ENCODE results near the gene MAB21L4.

The MAB21L4 gene

DNA sequence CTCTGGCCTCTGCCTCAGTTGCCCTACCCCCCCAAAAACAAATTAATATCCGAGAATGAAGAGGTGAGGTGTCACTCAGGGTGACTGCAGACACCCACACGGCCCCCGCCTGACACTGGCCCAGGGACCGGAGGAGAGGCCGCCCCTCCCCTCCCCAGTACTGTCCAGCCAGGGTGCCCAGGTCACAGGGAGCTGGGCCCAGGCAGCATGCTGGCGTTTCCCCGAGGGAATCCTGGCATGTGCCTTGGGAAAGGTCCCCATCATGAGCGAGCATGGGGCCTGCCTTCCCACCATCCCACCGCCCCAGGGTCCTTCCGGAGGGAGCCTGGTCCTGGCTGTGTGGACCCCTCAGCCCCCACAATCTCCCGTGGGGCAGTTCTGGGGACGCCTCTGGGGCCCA, 3.0 kb downstream of the MAB21L4 start:
- DNase-seq: no peak

DNA sequence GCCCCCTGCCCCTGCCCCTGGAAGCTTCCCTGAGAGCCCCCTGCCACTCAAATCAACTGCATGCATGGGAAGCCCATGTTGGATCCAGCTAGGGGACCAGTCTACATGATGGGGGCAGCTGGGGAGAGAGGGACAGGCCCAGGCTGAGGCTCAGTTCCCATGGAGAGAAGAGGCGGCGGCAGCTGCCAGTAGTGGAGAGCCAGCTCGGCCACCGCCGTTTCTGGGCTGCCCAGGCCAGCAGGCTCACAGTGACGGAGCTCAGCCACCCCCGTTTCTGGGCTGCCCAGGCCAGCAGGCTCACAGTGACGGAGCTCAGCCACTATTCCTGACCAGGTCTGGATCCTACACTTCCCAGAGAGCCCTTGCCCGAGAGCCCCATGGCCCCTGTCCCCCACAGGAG, 3.6 kb downstream of the MAB21L4 start:
- DNase-seq: no peak

DNA sequence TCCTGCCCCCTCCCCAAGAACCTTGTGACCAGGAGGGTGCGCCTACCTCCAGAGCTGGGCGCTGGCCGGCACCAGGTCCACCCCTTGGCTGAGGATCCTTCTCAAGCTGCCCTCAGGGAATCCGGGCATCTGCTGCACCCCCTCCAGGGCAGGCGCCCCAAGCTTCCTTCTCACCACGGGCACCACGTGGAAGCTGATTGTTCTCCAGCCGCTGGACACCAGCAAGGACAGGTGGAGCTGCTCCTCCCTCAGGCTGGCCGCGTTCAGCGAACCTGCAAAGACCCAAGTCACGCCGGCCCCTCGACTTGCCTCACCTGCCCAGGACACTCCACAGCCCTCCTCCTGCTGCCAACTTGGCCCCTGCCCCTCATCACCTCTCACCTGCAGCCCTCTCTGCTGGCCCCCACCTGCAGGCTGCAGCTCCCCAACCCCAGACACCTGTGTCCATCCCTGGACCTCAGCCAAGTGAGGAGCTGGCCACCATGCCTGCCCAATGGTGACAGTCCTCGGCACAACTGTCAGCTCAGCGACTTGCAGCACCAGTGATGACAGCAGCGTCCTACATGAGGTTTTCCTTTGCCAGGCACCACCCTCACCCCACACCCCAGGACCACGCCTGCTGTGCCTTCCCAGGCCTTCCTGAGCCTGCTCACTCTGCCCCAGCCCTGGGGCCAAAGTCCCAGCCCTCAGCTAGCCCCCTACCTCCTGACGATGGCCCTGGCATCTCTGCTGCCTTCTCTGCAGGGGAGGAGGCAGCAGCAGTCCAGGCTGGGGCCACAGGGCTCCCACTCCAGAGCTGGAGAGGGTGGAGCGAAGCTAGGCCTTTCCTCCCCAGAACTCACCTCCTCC, 4.2 kb downstream of the MAB21L4 start:
- no peak for DNase-seq

DNA sequence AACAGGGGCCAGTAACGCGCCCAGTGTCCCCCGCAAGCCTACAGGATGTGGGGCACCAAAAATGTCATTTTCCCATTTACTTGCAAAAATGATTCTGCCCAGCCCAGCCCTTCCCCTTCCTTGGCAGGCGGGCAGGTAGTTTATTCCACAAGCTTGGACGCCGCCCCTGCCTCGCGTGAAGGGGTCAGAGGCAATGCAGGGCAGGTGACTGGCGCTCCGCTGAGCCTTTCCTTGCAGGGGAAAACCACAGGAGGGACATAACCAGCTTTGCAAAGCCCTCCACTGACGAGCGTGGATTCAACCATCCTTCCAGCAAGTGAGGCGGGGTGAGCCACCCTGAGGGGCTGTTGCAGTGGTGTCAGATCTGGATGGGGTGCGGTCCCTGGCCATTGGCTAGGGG, 5.3 kb downstream of the MAB21L4 start:
- DNase-seq: no peak

DNA sequence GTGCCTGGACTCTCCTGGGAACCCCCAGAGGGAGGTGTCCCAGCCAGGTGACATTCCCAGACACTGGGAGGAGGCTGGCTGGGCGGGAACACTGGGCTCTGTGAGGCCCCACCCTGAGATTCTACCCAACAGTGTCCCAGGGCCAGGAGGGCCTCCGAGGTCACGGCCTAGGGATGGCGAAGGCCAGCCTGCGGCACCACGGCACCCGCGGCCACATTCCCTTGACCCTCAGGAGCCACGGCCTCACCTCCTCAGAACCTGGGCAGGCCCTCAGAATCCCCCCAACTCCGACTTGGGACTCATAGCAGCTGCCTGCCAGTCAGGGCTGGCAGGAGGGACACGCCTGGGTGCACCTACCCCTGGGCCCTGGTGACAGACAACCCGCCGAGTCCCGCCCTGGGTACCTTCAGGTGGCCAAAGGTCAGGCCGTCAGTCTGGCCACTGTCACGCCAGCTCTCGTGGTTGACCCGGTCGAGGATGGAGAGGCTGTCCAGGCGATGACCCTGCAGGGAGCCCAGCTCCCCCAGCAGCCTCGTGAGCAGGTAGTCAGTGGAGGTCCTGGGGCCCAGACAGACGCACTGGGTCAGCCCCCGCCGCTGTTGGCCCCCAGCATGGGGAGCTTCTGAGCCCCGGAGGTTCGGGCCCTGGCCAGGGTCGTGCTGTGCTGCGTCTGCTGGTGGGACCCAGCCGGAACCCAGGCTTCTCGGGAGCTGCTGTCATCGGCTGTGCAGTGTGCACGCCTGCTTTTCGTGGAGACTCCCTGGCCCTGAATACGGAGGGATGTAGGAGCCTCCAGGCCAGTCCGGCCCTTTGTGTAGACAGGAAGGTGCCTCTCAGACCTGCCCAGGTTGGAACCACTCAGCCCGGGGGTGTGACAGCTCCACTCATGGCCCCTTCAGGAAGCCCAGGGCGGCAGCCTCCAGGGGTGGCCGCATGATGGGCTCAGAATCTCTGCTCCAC, 6.1 kb downstream of the MAB21L4 start:
- DNase-seq: no peak

DNA sequence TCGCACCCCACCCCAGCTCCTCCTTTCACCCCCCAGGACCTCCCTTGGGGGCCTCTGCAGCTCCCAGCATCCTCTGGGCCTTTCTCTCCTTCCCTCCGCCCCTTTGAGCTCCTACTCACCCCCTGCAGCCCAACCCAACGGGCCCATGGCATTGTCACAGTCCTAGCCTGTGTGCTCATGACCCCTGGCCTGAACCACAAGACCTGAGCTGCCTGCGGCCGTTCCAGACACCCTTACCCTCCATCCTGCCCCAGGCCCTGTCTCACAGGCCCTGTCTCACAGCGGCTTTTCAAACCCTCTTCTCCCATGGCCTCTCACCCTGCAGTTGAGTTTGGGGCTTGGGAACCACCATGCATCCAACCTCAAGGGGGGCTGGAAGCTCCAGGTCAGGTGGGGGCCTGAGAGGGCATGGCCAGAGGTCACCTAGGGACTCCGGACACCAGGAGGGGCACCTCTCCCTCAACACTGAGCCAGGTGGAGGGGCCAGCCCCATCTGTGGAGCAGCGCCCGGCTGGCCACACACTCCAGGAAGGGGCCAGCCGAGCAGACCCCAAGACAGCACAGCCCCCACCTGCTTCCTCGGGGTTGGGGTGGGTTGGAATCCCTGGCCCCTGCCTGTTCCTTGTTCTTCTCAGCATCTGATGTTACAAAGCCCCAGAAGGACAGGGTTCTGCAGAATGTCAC, 6.9 kb downstream of the MAB21L4 start:
- DNase-seq: no peak

DNA sequence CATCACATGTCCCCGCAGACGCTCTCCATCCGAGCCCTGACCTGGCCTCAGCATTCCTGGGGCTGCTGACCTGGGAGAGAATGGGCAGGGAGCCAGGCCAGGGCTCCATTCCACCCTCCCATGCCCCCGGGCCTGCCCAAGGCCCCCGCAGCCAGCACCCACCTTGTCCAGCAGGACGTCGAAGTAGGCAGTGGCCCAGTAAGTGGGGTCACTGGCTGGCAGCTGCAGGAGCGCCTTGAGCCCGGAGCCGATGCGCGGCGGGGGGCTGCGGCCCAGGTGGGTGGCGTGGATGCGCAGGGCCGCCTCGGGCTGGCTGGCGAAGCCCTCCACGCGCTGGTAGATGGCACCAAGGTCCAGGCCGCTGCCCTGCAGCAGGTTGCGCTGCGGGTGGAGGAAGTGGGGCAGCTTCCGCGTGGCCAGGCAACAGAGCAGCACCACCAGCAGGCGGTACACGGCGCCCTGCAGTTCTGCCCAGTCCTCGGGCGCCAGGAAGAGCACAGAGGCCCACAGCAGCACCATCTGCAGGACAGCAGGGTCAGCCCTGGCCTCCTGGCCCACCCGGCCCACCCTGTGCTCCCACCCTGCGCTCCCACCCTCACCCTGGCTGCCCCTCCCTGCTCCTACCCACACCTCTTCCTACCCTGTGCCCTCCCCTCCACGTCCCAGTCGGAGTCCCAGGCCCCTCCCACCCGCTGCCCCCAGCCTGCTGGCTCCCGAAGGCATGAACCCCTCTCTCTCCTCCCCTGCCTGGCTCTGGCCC, 7.6 kb downstream of the MAB21L4 start:
- no peak for DNase-seq

DNA sequence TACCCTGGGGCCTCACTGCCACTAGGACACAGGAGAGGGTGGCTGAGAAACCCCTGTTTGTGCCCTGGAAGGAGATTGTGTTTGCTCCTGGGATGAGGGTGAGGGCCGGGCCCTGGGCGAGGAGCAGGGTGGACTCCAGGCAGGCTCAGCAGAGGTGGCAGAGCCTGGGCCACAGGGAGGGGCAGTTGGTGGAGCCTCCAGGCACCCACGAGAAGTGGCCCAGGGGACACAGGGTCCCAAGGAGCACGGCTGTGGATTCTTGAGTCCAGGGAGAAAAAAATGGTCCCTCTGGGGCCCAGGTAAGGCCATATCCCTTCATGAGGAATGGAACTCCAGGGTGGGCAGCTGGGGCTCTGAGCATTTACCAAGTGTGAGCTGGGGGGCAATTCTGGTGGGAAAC, 8.3 kb downstream of the MAB21L4 start:
- no peak for DNase-seq

DNA sequence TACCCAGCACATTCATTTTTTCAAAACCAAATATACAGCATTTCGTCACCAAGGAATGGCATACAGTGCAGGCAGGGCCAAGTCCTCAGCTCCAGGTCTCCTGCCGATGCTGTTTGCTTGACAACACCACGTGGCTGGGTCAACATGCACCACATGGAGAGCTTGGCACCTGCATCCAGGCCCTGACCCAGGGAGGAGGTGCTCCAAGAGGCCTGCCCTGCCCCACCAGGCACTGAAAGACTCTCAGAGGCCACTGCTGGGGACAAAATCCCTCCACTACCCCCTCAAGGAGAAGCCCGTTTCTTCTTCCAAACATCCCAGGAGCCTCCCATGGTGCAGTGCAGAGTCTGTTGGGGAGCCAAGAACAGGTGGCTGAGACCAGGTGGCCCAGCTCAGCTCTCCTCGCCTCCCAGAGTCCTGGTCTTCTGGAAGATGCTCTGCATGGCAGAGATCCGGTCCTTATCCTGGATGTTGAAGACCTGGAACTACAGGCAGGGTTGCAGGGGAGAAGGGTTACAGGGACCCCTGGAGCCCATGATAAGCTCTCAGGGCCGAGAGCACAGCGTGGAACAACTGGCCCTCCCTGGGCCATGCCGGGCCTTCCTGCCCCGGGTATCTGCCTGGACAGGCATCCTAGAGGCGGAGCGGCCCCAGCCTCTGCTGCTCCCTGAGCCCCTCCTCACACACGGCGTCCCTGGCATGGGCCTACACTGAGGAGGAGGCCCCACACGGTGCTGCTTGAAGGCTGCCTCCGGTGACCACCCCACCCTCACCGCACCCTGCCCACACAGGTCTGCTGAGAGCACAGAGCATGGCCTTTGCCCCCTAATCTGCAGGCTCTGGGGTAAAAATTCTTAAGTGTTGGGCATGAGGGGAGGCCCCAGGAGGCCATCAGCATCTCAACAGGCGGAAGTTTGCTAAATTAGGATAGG, 9.0 kb downstream of the MAB21L4 start:
- DNase-seq: no peak

DNA sequence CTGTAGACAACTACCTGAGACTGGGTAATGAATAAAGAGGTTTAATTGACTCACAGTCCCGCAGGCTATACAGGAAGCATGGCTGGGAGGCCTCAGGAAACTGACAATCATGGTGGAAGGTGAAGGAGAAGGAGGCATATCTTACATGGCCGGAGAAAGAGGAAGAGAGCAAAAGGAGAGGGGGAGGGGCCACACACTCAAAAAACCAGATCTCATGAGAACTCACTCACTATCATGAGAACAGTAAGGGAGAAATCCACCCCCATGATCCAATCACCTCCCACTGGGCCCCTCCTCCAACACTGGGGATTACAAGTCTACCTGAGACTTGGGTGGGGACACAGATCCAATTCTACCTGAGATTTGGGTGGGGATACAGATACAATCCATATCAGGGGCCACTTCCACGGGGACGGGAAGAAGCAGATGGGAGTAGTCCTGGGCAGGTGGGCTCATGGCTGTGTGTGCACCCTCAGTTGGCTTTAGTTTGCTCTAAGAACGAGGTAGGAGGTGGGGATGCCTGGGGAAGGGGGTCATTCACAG, 9.9 kb downstream of the MAB21L4 start:
- no peak for DNase-seq

DNA sequence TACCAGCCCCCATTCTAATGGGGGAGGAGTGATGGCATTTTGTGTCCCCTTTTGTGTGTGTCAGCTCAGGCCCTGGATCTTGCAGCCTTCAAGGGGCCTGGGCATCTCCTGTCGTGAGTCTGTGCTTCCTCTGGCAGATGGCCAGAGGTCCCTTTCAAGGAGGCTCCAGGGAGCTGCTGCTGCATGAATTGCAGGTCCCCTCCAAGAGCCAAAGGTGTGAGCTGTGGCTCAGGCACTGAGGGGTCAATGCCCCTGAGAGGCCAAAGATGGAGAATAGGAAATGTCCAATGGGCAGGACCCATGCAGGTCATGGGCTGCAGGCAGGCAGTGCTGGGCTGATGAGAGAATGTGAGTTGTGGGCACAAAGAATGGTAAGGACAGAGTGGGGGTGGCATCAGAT, 10.4 kb downstream of the MAB21L4 start:
- no peak for DNase-seq

DNA sequence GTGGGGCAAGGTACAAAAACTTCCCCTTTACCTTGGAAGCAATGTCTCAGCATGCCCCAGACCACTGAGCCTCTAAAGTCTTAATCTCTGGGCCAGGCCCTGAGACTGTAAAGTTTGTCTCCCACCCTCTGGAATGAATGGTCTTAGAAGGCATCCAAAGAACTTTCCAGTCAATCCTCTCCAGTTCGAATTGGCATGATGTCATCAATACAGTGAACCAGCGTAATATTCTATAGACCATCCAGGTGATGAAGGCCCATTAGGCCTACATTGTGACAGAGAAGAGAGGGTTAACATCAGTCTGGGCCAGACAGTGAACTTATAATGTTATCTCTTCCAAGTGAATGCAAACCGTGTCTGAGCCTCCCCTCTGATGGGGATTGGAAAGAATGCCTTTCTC, 11.2 kb downstream of the MAB21L4 start:
- no peak for DNase-seq

DNA sequence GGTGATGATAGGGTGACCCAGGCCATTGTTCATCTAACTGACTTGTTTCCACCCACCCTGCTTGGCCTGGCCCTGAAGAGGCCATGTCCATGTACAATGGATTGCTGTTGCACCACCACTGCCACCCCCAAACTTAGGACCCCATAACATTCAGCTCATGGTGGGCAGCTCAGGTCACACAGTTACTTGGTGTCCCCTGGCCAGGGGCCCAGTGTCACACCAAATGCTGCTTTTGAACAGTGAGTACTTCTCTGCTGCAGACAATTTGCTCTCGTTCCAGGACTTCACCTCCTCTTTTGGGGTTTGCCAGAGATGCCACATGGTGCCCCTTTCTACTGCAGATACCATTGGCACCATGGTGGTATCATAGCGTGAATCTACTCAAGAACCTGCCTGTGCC, 11.7 kb downstream of the MAB21L4 start:
- DNase-seq: no peak

DNA sequence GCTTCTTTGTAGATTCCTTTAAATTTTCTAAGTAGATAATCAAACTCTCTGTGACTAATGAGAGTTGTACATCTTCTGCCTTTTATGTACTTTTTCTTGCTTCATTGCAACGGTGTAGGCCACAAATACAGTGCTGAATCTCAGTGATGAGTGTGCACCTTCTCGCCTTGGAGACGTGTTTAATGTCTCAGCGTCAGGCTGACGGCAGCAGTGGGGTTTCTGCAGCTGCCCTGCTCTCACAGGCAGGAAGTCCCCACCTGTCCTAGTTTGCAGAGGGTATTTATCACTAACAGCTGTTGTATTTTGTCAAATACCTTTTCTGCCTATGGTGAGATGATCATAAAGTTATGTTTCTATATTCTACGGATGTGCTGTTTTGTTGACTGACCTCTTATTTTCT, 14.0 kb downstream of the MAB21L4 start:
- no peak for DNase-seq

DNA sequence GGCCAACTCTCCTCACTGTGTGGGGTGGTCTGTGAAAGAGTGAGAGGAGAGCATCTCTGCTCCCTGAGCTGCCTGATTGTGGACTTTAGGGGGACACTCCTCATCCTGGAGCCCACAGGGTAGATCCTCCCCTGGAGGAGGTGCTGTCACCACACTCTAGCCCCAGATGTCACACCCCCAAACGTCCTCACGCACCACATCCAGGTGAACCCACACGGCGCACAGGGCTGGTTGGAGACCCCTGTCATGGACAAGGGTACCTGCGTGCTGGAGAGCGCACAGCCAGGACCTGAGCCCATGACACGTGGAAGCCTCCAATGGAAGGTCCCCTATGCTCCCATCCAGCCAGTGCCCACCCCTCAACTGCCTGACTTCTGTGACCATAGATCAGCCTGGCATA, 16.9 kb downstream of the MAB21L4 start:
- no peak for DNase-seq

DNA sequence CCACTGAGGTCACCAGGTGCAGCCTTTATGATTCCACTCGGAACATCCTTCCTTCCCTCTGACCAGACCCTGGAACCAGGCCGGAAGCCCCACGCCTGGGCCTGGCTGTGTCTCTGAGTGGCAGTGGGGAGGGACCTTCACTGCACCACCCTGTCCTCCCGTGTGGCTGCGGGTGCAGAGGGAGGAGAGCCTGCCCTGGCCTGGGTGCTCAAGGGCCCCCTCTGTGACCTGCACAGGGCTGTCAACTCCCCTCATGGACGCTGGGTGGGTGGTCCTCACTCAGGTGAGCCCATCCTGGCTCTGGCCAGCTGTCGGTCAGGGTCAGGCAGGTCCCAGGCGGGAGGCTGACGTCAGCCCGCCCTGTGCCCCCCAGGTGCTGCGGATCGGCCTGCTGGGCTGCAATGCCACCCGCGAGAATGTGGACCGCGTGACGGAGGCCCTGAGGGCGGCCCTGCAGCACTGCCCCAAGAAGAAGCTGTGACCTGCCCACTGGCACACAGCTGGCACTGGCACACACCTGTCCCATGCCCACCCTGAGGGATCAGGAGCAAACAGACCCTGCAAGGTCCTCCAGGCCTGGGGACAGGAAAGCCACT, 17.5 kb downstream of the MAB21L4 start:
- no peak for DNase-seq

DNA sequence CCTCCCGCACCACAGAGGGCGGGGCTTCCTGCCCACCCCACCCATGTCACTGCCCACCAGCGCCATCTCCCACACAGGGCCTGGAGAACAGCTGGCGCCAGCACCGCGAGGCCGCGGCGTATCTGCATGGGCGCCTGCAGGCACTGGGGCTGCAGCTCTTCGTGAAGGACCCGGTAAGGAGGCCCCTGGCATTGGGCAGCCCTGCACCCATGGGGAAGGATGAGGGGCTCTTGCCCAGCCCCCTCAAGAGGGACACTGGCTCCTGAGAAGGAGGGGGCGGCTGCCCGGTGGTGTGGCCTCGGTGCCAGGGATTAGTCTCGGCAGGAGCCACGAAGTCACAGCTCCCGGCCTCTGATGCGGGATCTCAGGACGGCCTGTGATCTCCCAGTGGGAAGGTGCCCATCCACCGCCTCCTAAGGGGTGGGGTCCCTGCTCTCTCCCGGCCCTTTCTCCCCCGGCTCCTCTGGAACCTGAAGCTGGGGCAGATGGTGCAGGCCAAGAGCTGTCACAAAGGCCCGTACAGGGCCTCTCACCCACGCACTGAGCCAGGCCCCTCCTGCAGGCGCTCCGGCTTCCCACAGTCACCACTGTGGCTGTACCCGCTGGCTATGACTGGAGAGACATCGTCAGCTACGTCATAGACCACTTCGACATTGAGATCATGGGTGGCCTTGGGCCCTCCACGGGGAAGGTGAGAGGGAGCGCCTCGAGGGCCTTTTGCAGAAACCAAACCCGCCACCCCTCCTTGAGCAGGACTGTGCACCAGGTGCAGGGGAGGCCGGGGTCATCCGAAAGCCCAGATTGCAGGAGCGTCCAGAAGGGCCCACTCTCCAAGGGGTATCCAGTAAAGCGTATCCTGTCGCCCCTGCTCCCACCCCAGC, 18.3 kb downstream of the MAB21L4 start:
- DNase-seq: no peak

DNA sequence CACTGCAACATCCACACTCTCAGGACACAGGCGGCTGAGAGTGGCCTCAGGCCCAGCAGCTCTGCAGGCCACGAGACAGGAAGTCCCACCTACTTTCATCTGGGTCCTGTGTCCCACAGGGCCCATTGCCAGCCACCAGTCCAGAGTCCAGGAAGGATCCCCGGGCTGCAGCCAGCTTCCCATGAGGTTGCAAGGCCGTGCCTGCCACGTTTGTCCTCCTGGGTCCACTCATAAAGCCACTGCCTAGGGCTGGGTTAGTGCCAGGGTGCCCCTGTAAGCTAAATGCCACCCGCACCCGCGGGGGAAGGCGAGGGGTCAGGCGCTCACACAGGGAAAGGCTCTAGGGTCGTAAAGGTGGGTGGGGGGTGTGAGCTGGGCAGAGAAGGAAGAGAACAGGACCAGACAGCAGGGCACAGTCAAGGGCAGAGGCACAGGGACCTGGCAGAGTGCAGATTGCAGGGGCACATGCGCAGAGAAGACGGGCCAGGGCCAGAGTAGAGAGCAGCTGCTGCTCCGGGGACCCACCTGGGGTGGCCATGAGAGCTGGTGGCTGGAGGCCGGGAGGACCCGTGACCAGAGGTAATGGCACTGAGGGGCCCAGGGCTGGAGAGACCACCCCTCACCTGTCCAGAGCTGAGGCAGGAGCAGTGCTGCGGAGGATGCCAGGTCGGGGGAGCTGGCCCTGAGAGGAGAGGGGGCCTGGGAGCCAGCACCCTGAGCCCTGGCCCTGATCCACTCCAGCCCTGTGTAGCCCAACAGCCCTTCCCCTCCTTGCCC, 19.3 kb downstream of the MAB21L4 start:
- DNase-seq: no peak

DNA sequence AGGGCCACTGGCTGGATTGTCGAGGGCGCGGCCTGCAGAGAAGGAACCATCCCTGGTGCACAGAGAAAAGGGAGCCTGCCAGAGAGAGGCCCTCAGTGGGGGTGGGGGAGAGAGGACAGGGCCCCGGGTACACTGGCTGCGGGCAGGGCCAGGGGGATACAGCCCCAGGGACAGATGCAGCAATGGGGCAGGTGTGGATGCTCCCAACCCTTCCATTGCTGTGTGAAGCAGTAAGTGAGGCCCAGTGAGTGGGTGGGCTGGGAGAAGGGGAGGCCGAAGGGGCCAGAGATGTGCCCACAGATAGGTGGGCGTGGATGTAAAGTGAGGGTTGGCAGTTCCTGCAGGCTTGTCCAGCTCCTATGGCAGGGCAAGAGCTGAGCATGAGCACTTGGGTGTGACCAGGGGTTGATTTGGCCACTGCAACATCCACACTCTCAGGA, 19.9 kb downstream of the MAB21L4 start:
- DNase-seq: no peak
